Fibroblast of skin of scalp (primary cell): Measurements from ENCODE around the gene CRYBA4.
A peak's percentile ranks its signal among the peaks of the same experiment; 100 is the strongest.
"Not testable (repeated sequence)": the region's sequence is repeated elsewhere in the genome, so short reads cannot be mapped to it uniquely, and the experiment has no call there.

Experiments used
- DNase-seq: peaks from one replicate; pipeline ENCODE4 v3.0.0-alpha.2; 2013

The CRYBA4 gene

GRCh38 chr22:26597026-26597425 lies 24.7 kb upstream of the CRYBA4 start:
- DNase-seq: no peak

- DNase-seq: no peak
Observed at GRCh38 chr22:26597480-26597879, 24.3 kb upstream of the CRYBA4 start.

- no peak for DNase-seq
Observed at GRCh38 chr22:26599505-26599904, 22.3 kb upstream of the CRYBA4 start.

GRCh38 chr22:26601726-26602125 lies 20.0 kb upstream of the CRYBA4 start:
- DNase-seq: no peak

GRCh38 chr22:26602127-26602526 lies 19.6 kb upstream of the CRYBA4 start:
- no peak for DNase-seq

GRCh38 chr22:26604368-26604767 lies 17.4 kb upstream of the CRYBA4 start:
- DNase-seq: no peak

GRCh38 chr22:26606611-26607010 lies 15.2 kb upstream of the CRYBA4 start:
- peak; percentile 46 for DNase-seq

- no peak for DNase-seq
Observed at GRCh38 chr22:26608129-26608528, 13.6 kb upstream of the CRYBA4 start.

GRCh38 chr22:26609287-26609686 lies 12.5 kb upstream of the CRYBA4 start:
- DNase-seq: no peak

- DNase-seq: peak; percentile 92
Observed at GRCh38 chr22:26610072-26610958, 11.4 kb upstream of the CRYBA4 start.

GRCh38 chr22:26610996-26611395 lies 10.8 kb upstream of the CRYBA4 start:
- no peak for DNase-seq

- DNase-seq: no peak
Observed at GRCh38 chr22:26612652-26613051, 9.1 kb upstream of the CRYBA4 start.

GRCh38 chr22:26613753-26614152 lies 8.0 kb upstream of the CRYBA4 start:
- not testable (repeated sequence) for DNase-seq

GRCh38 chr22:26614322-26614721 lies 7.4 kb upstream of the CRYBA4 start:
- no peak for DNase-seq

GRCh38 chr22:26615149-26615548 lies 6.6 kb upstream of the CRYBA4 start:
- no peak for DNase-seq

GRCh38 chr22:26615830-26616435 lies 5.8 kb upstream of the CRYBA4 start:
- no peak for DNase-seq

GRCh38 chr22:26616650-26617049 lies 5.1 kb upstream of the CRYBA4 start:
- DNase-seq: no peak

GRCh38 chr22:26617271-26618199 lies 4.2 kb upstream of the CRYBA4 start, which contains the start of gene CRYBB1:
CRYBB1 (minus strand) TSS chr22:26618027; CDS start chr22:26616319, 1,708 bp downstream.
- DNase-seq: no peak

- DNase-seq: no peak
Observed at GRCh38 chr22:26618455-26618854, 3.3 kb upstream of the CRYBA4 start.

- no peak for DNase-seq
Observed at GRCh38 chr22:26619510-26619909, 2.3 kb upstream of the CRYBA4 start.

- DNase-seq: no peak
Observed at GRCh38 chr22:26620197-26620596, 1.6 kb upstream of the CRYBA4 start.

GRCh38 chr22:26623984-26624383 lies 2.2 kb downstream of the CRYBA4 start:
- no peak for DNase-seq

- no peak for DNase-seq
Observed at GRCh38 chr22:26624803-26625202, 3.0 kb downstream of the CRYBA4 start.
